K562 (cell line): Measurements from ENCODE around the gene CETN2. TPM values are rescaled to one million over a fixed set of nuclear protein-coding genes. Genes with fewer than 3 reads are reported as not detected.

Source experiments
- ATAC-seq: fragments of 200-7000 bp; cut with Tn5 transposase; 3 replicates; pipeline ENCODE4 v1.9.1; 2020; ENCODE audit warnings: moderate library complexity
- BruUV-seq: library from RNA; stranded (reverse); fragments of 400-500 nt; replicated peaks from 2 replicates; lab custom pipeline; 2021; lab: Mats Ljungman, UMichigan
- CTCF ChIA-PET: fragments of 300-600 bp; formaldehyde crosslinking; extraction: SDS; loops from one replicate; lab custom pipeline; 2021; ENCODE audit warnings: low intra/inter-chr PET ratio; lab: Yijun Ruan, JAX
- POLR2A ChIA-PET: fragments of 300-600, 350-650 bp; sonication (Branson Sonifier 250); formaldehyde crosslinking; extraction: SDS; loops from one replicate; lab custom pipeline; 2021; ENCODE audit warnings: antibody characterized with exemption, inconsistent platforms; lab: Yijun Ruan, JAX
- DNase-seq, 4 experiments: peaks; one replicate each; pipeline versions ENCODE4 v3.0.0 to v3.0.0-alpha.2; 2011 to 2018; ENCODE audit warnings: low spot score in 3 of 4, mixed read lengths in 3 of 4; ENCODE audit errors: extremely low read depth in 1 of 4
- FAIRE-seq: peaks from 2 replicates; lab custom pipeline; 2011; peaks lifted over from hg19 to GRCh38; lab: Jason Lieb, UNC
- H2AFZ ChIP-seq: 2 replicates; pipeline ENCODE4 v1.6.0; 2011; ENCODE audit warnings: low read depth, low read length, control low read depth, inconsistent platforms
- H3K27ac ChIP-seq: fragments of 200-600 bp; 3 replicates; pipeline ENCODE4 v1.8.0; 2011; ENCODE audit warnings: low read depth, mild to moderate bottlenecking, control low read depth, inconsistent platforms, low read length, moderate library complexity, mixed read lengths; ENCODE audit errors: extremely low read depth
- H3K27me3 ChIP-seq, 2 experiments: fragments of 300-600 bp in 1 of 2; 2 replicates in 1 of 2; 3 replicates in 1 of 2; pipeline versions ENCODE4 v1.6.0 to v1.8.0; 2011; ENCODE audit warnings: inconsistent platforms in 2 of 2, low read length in 2 of 2, mild to moderate bottlenecking in 1 of 2, mixed read lengths in 1 of 2, moderate library complexity in 1 of 2; ENCODE audit not compliant: control insufficient read depth in 2 of 2, insufficient read depth in 2 of 2
- H3K36me3 ChIP-seq: fragments of 300-600 bp; 3 replicates; pipeline ENCODE4 v1.8.0; 2011; ENCODE audit warnings: mild to moderate bottlenecking, low read length, inconsistent platforms; ENCODE audit not compliant: control insufficient read depth, insufficient read depth
- H3K4me1 ChIP-seq, 2 experiments: fragments of 200-600 bp in 1 of 2; replicated peaks in 1 of 2; 2 replicates in 1 of 2; 3 replicates in 1 of 2; pipeline versions ENCODE4 v1.5.1 to v1.8.0; 2011; ENCODE audit warnings: inconsistent platforms in 2 of 2, low read length in 2 of 2, mild to moderate bottlenecking in 1 of 2, mixed read lengths in 1 of 2, moderate library complexity in 1 of 2; ENCODE audit not compliant: control insufficient read depth in 2 of 2, insufficient read depth in 2 of 2
- H3K4me2 ChIP-seq: 2 replicates; pipeline ENCODE4 v1.6.1; 2011; ENCODE audit warnings: low read length, control low read depth, inconsistent platforms, mixed read lengths; ENCODE audit not compliant: insufficient read depth
- H3K4me3 ChIP-seq: fragments of 200-600 bp; sonication (generic), shearing (Covaris generic); 2 replicates; pipeline ENCODE4 v1.5.1; 2016; ENCODE audit warnings: control low read depth, inconsistent platforms
- H3K79me2 ChIP-seq: fragments of 200-600 bp; 3 replicates; pipeline ENCODE4 v1.8.0; 2011; ENCODE audit warnings: low read length, inconsistent platforms; ENCODE audit not compliant: control insufficient read depth, insufficient read depth
- H3K9ac ChIP-seq, 2 experiments: 2 replicates each; pipeline versions ENCODE4 v1.6.0 to v1.6.1; 2011; ENCODE audit warnings: low read depth in 2 of 2, low read length in 2 of 2, control low read depth in 1 of 2, inconsistent platforms in 1 of 2, mild to moderate bottlenecking in 1 of 2, mixed read lengths in 1 of 2; ENCODE audit not compliant: insufficient read depth in 1 of 2
- H3K9me1 ChIP-seq: one replicate; pipeline ENCODE4 v1.6.0; 2011; ENCODE audit warnings: inconsistent platforms, mild to moderate bottlenecking, low read length, moderate library complexity; ENCODE audit not compliant: control insufficient read depth, insufficient read depth
- H3K9me3 ChIP-seq: replicated peaks from 2 replicates; pipeline ENCODE4 v1.5.1; 2011; ENCODE audit warnings: low read depth, low read length, inconsistent platforms; ENCODE audit not compliant: control insufficient read depth, insufficient read depth
- H4K20me1 ChIP-seq: replicated peaks from 2 replicates; pipeline ENCODE4 v1.6.1; 2011; ENCODE audit warnings: low read length, inconsistent platforms, mixed read lengths; ENCODE audit not compliant: control insufficient read depth, insufficient read depth
- GABPA ChIP-seq: fragments of 200-800 bp; sonication (Bioruptor generic); conservative IDR thresholded peaks from 2 replicates; pipeline ENCODE4 v1.6.1; 2016; ENCODE audit warnings: low read depth, missing genetic modification characterization, missing compliant biosample characterization
- GATA2 ChIP-seq: sonication (generic); formaldehyde crosslinking; IDR thresholded peaks from 2 replicates; pipeline ENCODE4 v1.4.0; 2020; ENCODE audit warnings: mild to moderate bottlenecking, missing genetic modification reagents
- ILK ChIP-seq: fragments of 450-650 bp; IDR thresholded peaks from 2 replicates; pipeline ENCODE4 v1.6.1; 2016; ENCODE audit warnings: missing genetic modification characterization, low read depth, mild to moderate bottlenecking, missing compliant biosample characterization, moderate library complexity, borderline replicate concordance
- KAT2B ChIP-seq: IDR thresholded peaks from one replicate; pipeline ENCODE4 v1.6.1; 2012; ENCODE audit warnings: low read depth, mild to moderate bottlenecking, control low read depth, inconsistent platforms, low read length, moderate library complexity
- KDM1A ChIP-seq, 2 experiments: fragments of 450-650 bp; IDR thresholded peaks; 2 replicates each; pipeline ENCODE4 v1.6.1; 2016; ENCODE audit warnings: mild to moderate bottlenecking in 2 of 2
- MAFF ChIP-seq: IDR thresholded peaks from 2 replicates; pipeline ENCODE4 v1.6.1; 2012; ENCODE audit warnings: low read length, improper control_type of control experiment
- RBM17 ChIP-seq: fragments of 200-400 bp; formaldehyde crosslinking; IDR thresholded peaks from 2 replicates; pipeline ENCODE4 v1.6.1; 2017; ENCODE audit warnings: low read depth, mild to moderate bottlenecking, low read length, borderline replicate concordance
- TCFL5 ChIP-seq: fragments of 250-450 bp; sonication (Bioruptor Pico); conservative IDR thresholded peaks from 2 replicates; pipeline ENCODE4 v1.6.1; 2021; ENCODE audit warnings: mild to moderate bottlenecking, moderate library complexity, matching md5 sums
- ZBTB1 ChIP-seq: sonication (generic); formaldehyde crosslinking; IDR thresholded peaks from 2 replicates; pipeline ENCODE4 v1.8.1; 2023; ENCODE audit warnings: missing genetic modification reagents, low read depth, mild to moderate bottlenecking, borderline replicate concordance
- ZNF224 ChIP-seq: sonication (generic); formaldehyde crosslinking; IDR thresholded peaks from 2 replicates; pipeline ENCODE4 v1.8.0; 2022; ENCODE audit warnings: mild to moderate bottlenecking, missing genetic modification reagents
- ZNF57 ChIP-seq: fragments of 450-650 bp; formaldehyde crosslinking; IDR thresholded peaks from 2 replicates; pipeline ENCODE4 v1.4.0; 2020; ENCODE audit warnings: mild to moderate bottlenecking, moderate library complexity
- ZNF79 ChIP-seq: fragments of 250-450 bp; sonication (Bioruptor Pico); IDR thresholded peaks from 2 replicates; pipeline ENCODE4 v1.4.0; 2020; ENCODE audit warnings: low read depth, mild to moderate bottlenecking, moderate library complexity
- WGBS: fragments of 100-300 bp; shearing (Covaris generic); methylation state at CpG from one replicate; pipeline ENCODE4 v1.1.6; 2016; ENCODE audit warnings: low coverage, mixed read lengths; ENCODE audit not compliant: insufficient coverage; ENCODE audit errors: missing lambda C conversion rate; 5-methylcytosine and 5-hydroxymethylcytosine counted together
- in situ Hi-C: fragments of 300-500 bp; cut with MboI; formaldehyde crosslinking; loops from 4 replicates; pipeline ENCODE4 v1.15.0; 2018; ENCODE audit warnings: inconsistent platforms, mixed read lengths
- intact Hi-C: fragments of 100-400 bp; cut with micrococcal nuclease; formaldehyde crosslinking; loops from 2 replicates; pipeline ENCODE4 v1.14.2; 2022
- polyA plus RNA-seq, 8 experiments: library from polyadenylated mRNA; depleted of rRNA in 4 of 8; stranded (reverse) in 5 of 8; unstranded in 3 of 8; fragments of >200 nt; fragmentation: Nextera tagmentation in 2 of 8; fragmentation: Illumina TruSeq in 1 of 8; extraction: Ambion mirVana in 2 of 8; extraction: Trizol in 1 of 8; gene quantifications; 2 replicates each; pipeline versions ENCODE4 v1.2.1 to v1.2.3, GENCODE V29; 2011 to 2014; ENCODE audit warnings: inconsistent platforms in 1 of 8, missing spikeins in 1 of 8
- total RNA-seq, 7 experiments: library from RNA; depleted of rRNA in 6 of 7; stranded (reverse); fragments of >200 nt in 6 of 7; fragmentation: Illumina TruSeq in 2 of 7; extraction: Trizol in 2 of 7; gene quantifications; 2 replicates each; pipeline versions ENCODE4 v1.2.1 to v1.2.3, GENCODE V29; 2011 to 2021; ENCODE audit warnings: low replicate concordance in 1 of 7
- TF ChIP-seq, protein P1 (sequence below), 3 experiments: fragments of 200-800 bp in 1 of 3; fragments of 250-450 bp in 1 of 3; fragments of 450-650 bp in 1 of 3; sonication (Bioruptor Pico) in 1 of 3; sonication (Bioruptor generic) in 1 of 3; formaldehyde crosslinking in 1 of 3; IDR thresholded peaks; 2 replicates each; pipeline versions ENCODE4 v1.6.1 to v1.8.0; 2016 to 2022; ENCODE audit warnings: mild to moderate bottlenecking in 2 of 3, missing genetic modification characterization in 2 of 3, missing compliant biosample characterization in 1 of 3, moderate library complexity in 1 of 3
- TF ChIP-seq, protein P2 (sequence below): fragments of 250-450 bp; sonication (Bioruptor Pico); IDR thresholded peaks from 2 replicates; pipeline ENCODE4 v1.8.0; 2021; ENCODE audit warnings: borderline replicate concordance, mild to moderate bottlenecking, moderate library complexity; ENCODE audit not compliant: poor library complexity, severe bottlenecking
- TF ChIP-seq, protein P3 (sequence below): fragments of 250-450 bp; sonication (Bioruptor Pico); IDR thresholded peaks from 2 replicates; pipeline ENCODE4 v1.8.0; 2022; ENCODE audit warnings: inconsistent platforms

CETN2 gene
- total and polyA plus RNA-seq, 9 of the 15 experiments (the other 6 are each of a cell fraction or from before 2014, with no cell fraction given), result 16.7 to 37.1 (median 27.6) TPM

DNA sequence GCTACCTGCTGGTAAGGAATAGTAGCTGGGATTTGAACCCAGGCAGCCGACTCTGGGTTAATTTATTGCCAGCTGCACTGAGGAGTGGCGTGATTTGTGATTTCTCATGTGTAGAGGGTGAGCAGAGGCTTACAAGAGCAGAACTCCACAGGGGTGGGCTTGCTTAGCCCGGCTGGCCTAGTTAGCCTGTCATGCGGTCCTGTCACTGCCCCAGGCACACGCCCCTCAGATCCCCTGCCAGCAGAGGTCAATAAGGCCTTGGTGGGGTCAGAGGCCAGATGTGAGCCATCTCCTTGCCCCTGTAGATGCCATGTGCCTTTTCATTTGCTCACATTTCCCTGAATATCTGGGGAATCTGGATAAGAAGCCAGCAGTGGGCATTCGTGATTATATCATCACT, 13.7 kb upstream of the CETN2 start:
- 30% methylated on average over 2 of the region's 6 CpGs for WGBS
- H3K9ac ChIP-seq, result peak overlapping the region in 1 of 2 experiments; percentile 73; a peak in 2 of 4 replicates

More for the DNA sequence above, 13.7 kb upstream of the CETN2 start:
- ChIA-PET CTCF (no interaction called here), POLR2A (no interaction called here)
- peak; percentile 36 for ATAC-seq
- BruUV-seq, result no TSS peak
- Histone ChIP-seq H3K4me1 (peaks cover 12 to 41% of the 10 kb centered on the region in 2 experiments), H4K20me1 (peaks cover 25% of the 10 kb centered on the region), H3K79me2 (peaks cover 57% of the 10 kb centered on the region), H3K4me3 (no peak overlapping the region), H3K27ac (peak overlapping the region; percentile 68; the same call in 1 of the 3 replicates), H3K4me2 (peak overlapping the region; percentile 60), H3K36me3 (peaks cover 70% of the 10 kb centered on the region; the same call in 2 of the 3 replicates), H3K9me1 (peaks cover 6% of the 10 kb centered on the region), H3K9me3 (no peaks in the 10 kb centered on the region), H2AFZ (no peak overlapping the region), H3K27me3 (no peaks in the 10 kb centered on the region)
- in situ Hi-C loops, result no loop called here
- TF ChIP-seq, protein P1, sequence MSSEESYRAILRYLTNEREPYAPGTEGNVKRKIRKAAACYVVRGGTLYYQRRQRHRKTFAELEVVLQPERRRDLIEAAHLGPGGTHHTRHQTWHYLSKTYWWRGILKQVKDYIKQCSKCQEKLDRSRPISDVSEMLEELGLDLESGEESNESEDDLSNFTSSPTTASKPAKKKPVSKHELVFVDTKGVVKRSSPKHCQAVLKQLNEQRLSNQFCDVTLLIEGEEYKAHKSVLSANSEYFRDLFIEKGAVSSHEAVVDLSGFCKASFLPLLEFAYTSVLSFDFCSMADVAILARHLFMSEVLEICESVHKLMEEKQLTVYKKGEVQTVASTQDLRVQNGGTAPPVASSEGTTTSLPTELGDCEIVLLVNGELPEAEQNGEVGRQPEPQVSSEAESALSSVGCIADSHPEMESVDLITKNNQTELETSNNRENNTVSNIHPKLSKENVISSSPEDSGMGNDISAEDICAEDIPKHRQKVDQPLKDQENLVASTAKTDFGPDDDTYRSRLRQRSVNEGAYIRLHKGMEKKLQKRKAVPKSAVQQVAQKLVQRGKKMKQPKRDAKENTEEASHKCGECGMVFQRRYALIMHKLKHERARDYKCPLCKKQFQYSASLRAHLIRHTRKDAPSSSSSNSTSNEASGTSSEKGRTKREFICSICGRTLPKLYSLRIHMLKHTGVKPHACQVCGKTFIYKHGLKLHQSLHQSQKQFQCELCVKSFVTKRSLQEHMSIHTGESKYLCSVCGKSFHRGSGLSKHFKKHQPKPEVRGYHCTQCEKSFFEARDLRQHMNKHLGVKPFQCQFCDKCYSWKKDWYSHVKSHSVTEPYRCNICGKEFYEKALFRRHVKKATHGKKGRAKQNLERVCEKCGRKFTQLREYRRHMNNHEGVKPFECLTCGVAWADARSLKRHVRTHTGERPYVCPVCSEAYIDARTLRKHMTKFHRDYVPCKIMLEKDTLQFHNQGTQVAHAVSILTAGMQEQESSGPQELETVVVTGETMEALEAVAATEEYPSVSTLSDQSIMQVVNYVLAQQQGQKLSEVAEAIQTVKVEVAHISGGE (CRISPR knock-in tag; IDR thresholded peaks at IDR 0.05), result 0 out of 6 replicates have a peak, but pooled peaks of 1 of the 3 experiments have one; percentile 13
- TF ChIP-seq ZNF224 (CRISPR knock-in tag) (no peak), GATA2 (CRISPR knock-in tag) (no peak), KDM1A (IDR thresholded peaks at IDR 0.05) (0 out of 4 replicates have a peak, but pooled peaks have one; percentile 0), RBM17 (no peak), GABPA (tag) (peak; percentile 3; the same call in 1 of the 2 replicates), ZNF57 (CRISPR knock-in tag) (no peak), ZBTB1 (no peak), ILK (no peak), TCFL5 (no peak), MAFF (no peak), KAT2B (no peak), ZNF79 (CRISPR knock-in tag) (no peak)
- TF ChIP-seq, protein P2, sequence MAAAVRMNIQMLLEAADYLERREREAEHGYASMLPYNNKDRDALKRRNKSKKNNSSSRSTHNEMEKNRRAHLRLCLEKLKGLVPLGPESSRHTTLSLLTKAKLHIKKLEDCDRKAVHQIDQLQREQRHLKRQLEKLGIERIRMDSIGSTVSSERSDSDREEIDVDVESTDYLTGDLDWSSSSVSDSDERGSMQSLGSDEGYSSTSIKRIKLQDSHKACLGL (CRISPR knock-in tag), result no peak
- TF ChIP-seq, protein P3, sequence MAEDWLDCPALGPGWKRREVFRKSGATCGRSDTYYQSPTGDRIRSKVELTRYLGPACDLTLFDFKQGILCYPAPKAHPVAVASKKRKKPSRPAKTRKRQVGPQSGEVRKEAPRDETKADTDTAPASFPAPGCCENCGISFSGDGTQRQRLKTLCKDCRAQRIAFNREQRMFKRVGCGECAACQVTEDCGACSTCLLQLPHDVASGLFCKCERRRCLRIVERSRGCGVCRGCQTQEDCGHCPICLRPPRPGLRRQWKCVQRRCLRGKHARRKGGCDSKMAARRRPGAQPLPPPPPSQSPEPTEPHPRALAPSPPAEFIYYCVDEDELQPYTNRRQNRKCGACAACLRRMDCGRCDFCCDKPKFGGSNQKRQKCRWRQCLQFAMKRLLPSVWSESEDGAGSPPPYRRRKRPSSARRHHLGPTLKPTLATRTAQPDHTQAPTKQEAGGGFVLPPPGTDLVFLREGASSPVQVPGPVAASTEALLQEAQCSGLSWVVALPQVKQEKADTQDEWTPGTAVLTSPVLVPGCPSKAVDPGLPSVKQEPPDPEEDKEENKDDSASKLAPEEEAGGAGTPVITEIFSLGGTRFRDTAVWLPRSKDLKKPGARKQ (CRISPR knock-in tag), result no peak
- DNase-seq, result peak in 3 of 4 experiments; percentile 14 to 25 (median 14)
- intact Hi-C loops, result no loop called here
- no peak for FAIRE-seq
